ENCODE measurements around the gene TPP2.

GRCh38 chr13:102692491-102692826 is 95.7 kb downstream of the TPP2 start:
- TF ChIP-seq, protein P1, sequence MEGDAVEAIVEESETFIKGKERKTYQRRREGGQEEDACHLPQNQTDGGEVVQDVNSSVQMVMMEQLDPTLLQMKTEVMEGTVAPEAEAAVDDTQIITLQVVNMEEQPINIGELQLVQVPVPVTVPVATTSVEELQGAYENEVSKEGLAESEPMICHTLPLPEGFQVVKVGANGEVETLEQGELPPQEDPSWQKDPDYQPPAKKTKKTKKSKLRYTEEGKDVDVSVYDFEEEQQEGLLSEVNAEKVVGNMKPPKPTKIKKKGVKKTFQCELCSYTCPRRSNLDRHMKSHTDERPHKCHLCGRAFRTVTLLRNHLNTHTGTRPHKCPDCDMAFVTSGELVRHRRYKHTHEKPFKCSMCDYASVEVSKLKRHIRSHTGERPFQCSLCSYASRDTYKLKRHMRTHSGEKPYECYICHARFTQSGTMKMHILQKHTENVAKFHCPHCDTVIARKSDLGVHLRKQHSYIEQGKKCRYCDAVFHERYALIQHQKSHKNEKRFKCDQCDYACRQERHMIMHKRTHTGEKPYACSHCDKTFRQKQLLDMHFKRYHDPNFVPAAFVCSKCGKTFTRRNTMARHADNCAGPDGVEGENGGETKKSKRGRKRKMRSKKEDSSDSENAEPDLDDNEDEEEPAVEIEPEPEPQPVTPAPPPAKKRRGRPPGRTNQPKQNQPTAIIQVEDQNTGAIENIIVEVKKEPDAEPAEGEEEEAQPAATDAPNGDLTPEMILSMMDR (IDR thresholded peaks at IDR 0.05) = no peak
- no peak for TF ChIP-seq POLR2A (IDR thresholded peaks at IDR 0.05)

Data from right lobe of liver (tissue), 4 donors.